Neural cell (in vitro differentiated cells): ENCODE results near the gene SH3RF3. TPM values are rescaled to one million over a fixed set of nuclear protein-coding genes. Genes with fewer than 3 reads are reported as not detected.

Experiments used
- H2AFZ ChIP-seq: fragments of 200-600, 300-800 bp; sonication (generic), shearing (Covaris generic); 2 replicates; pipeline ENCODE4 v1.6.0; 2014; ENCODE audit warnings: low read depth, mild to moderate bottlenecking, antibody characterized with exemption, low read length, moderate library complexity
- H3F3A ChIP-seq: fragments of 200-600 bp; shearing (Covaris generic); 2 replicates; pipeline ENCODE4 v1.6.1; 2016; ENCODE audit warnings: mild to moderate bottlenecking, moderate library complexity, mixed read lengths, antibody characterized with exemption, low read length; ENCODE audit not compliant: insufficient read depth, poor library complexity, severe bottlenecking
- H3K27ac ChIP-seq: fragments of 200-600, 300-800 bp; sonication (generic), shearing (Covaris generic); 2 replicates; pipeline ENCODE4 v1.5.1; 2014; ENCODE audit warnings: mild to moderate bottlenecking, low read length, moderate library complexity
- H3K27me3 ChIP-seq: fragments of 300-800, 200-600 bp; sonication (generic), shearing (Covaris generic); 2 replicates; pipeline ENCODE4 v1.6.0; 2014; ENCODE audit warnings: mild to moderate bottlenecking, low read depth, low read length, moderate library complexity; ENCODE audit not compliant: insufficient read depth
- H3K36me3 ChIP-seq: fragments of 300-800, 200-600 bp; sonication (generic), shearing (Covaris generic); 2 replicates; pipeline ENCODE4 v1.5.1; 2014; ENCODE audit warnings: mild to moderate bottlenecking, antibody characterized with exemption, low read length, moderate library complexity; ENCODE audit not compliant: insufficient read depth
- H3K4me2 ChIP-seq: fragments of 300-800, 200-600 bp; sonication (generic), shearing (Covaris generic); 2 replicates; pipeline ENCODE4 v1.6.0; 2014; ENCODE audit warnings: mild to moderate bottlenecking, low read length
- H3K4me3 ChIP-seq: fragments of 300-800, 200-600 bp; sonication (generic), shearing (Covaris generic); 2 replicates; pipeline ENCODE4 v1.5.1; 2014; ENCODE audit warnings: mild to moderate bottlenecking, low read length, moderate library complexity
- H3K79me2 ChIP-seq: fragments of 200-600 bp; shearing (Covaris generic); replicated peaks from 2 replicates; pipeline ENCODE4 v1.6.0; 2014; ENCODE audit warnings: mild to moderate bottlenecking, low read length, moderate library complexity; ENCODE audit not compliant: insufficient read depth
- H3K9ac ChIP-seq: fragments of 300-800, 200-600 bp; sonication (generic), shearing (Covaris generic); 2 replicates; pipeline ENCODE4 v1.6.1; 2016; ENCODE audit warnings: mild to moderate bottlenecking, low read length, mixed read lengths
- H3K9me2 ChIP-seq: fragments of 200-600 bp; shearing (Covaris generic); 2 replicates; pipeline ENCODE4 v1.6.1; 2016; ENCODE audit warnings: mild to moderate bottlenecking, low read length, mixed read lengths; ENCODE audit not compliant: insufficient read depth
- H3K9me3 ChIP-seq: fragments of 200-600, 300-800 bp; sonication (generic), shearing (Covaris generic); 2 replicates; pipeline ENCODE4 v1.6.1; 2016; ENCODE audit warnings: mild to moderate bottlenecking, mixed run types, low read length, moderate library complexity, mixed read lengths
- H4K20me1 ChIP-seq: fragments of 200-600 bp; shearing (Covaris generic); 2 replicates; pipeline ENCODE4 v1.6.1; 2016; ENCODE audit warnings: mild to moderate bottlenecking, mixed run types; ENCODE audit not compliant: insufficient read depth
- CTCF ChIP-seq: fragments of 450-650 bp; IDR thresholded peaks from 2 replicates; pipeline ENCODE4 v1.5.1; 2014; ENCODE audit warnings: antibody characterized with exemption, mild to moderate bottlenecking, moderate library complexity; ENCODE audit not compliant: poor library complexity, severe bottlenecking
- EP300 ChIP-seq: fragments of 450-650 bp; conservative IDR thresholded peaks from 2 replicates; pipeline ENCODE4 v1.6.1; 2014; ENCODE audit warnings: antibody characterized with exemption, mild to moderate bottlenecking, moderate library complexity; ENCODE audit not compliant: poor library complexity, severe bottlenecking
- EZH2 ChIP-seq: fragments of 200-600, 300-800 bp; shearing (Covaris generic), sonication (generic); IDR thresholded peaks from 2 replicates; pipeline ENCODE4 v1.6.1; 2014; ENCODE audit warnings: antibody characterized with exemption, low read length, borderline replicate concordance, mild to moderate bottlenecking; ENCODE audit not compliant: insufficient read depth, poor library complexity, severe bottlenecking
- MXI1 ChIP-seq: fragments of 450-650 bp; conservative IDR thresholded peaks from 2 replicates; pipeline ENCODE4 v1.6.1; 2014; ENCODE audit warnings: antibody characterized with exemption, mild to moderate bottlenecking; ENCODE audit not compliant: poor library complexity, severe bottlenecking
- POLR2AphosphoS5 ChIP-seq: IDR thresholded peaks from 2 replicates; pipeline ENCODE4 v1.6.1; 2012
- RAD21 ChIP-seq: fragments of 450-650 bp; conservative IDR thresholded peaks from 2 replicates; pipeline ENCODE4 v1.6.1; 2014; ENCODE audit warnings: antibody characterized with exemption, mild to moderate bottlenecking, moderate library complexity
- REST ChIP-seq: IDR thresholded peaks from 2 replicates; pipeline ENCODE4 v1.6.1; 2012; ENCODE audit warnings: borderline replicate concordance
- SMC3 ChIP-seq: fragments of 450-650 bp; conservative IDR thresholded peaks from 2 replicates; pipeline ENCODE4 v1.6.1; 2014; ENCODE audit warnings: antibody characterized with exemption, mild to moderate bottlenecking, moderate library complexity; ENCODE audit not compliant: poor library complexity
- TAF1 ChIP-seq: IDR thresholded peaks from 2 replicates; pipeline ENCODE4 v1.6.1; 2012; ENCODE audit warnings: low read depth
- polyA plus RNA-seq: library from polyadenylated mRNA; depleted of rRNA; stranded (reverse); fragments of >200 nt; gene quantifications from 2 replicates; pipeline ENCODE4 v1.2.3, GENCODE V29; 2014

Gene SH3RF3
- polyA plus RNA-seq, 1 donor from 2014 or later = 0.53 TPM

- TF ChIP-seq CTCF = no peak
- TF ChIP-seq POLR2AphosphoS5 = no peak
- TF ChIP-seq EZH2 = no peak
- TF ChIP-seq EP300 = no peak
- TF ChIP-seq MXI1 = no peak
- TF ChIP-seq REST = no peak
- TF ChIP-seq TAF1 = no peak
- no peak for TF ChIP-seq SMC3
- no peak for TF ChIP-seq RAD21
- no peaks in the 10 kb centered on the region for H3K79me2 ChIP-seq
- no peak overlapping the region for H3K27ac ChIP-seq
- H2AFZ ChIP-seq = no peak overlapping the region
- no peaks in the 10 kb centered on the region for H3K27me3 ChIP-seq
- H3F3A ChIP-seq = no peaks in the 10 kb centered on the region
- no peak overlapping the region for H3K4me3 ChIP-seq
- no peaks in the 10 kb centered on the region for H3K36me3 ChIP-seq
- no peaks in the 10 kb centered on the region for H4K20me1 ChIP-seq
- H3K4me2 ChIP-seq = no peak overlapping the region
- no peaks in the 10 kb centered on the region for H3K9me3 ChIP-seq
- no peaks in the 10 kb centered on the region for H3K9me2 ChIP-seq
- H3K9ac ChIP-seq = no peak overlapping the region
These were observed 115.2 kb downstream of the SH3RF3 start for GRCh38 chr2:109244304-109244582.

- Histone ChIP-seq H3K27ac (no peak overlapping the region), H3K4me2 (no peak overlapping the region), H3K36me3 (no peaks in the 10 kb centered on the region), H3K27me3 (no peaks in the 10 kb centered on the region), H3F3A (no peaks in the 10 kb centered on the region), H3K9me2 (no peaks in the 10 kb centered on the region), H2AFZ (no peak overlapping the region), H3K9ac (no peak overlapping the region), H4K20me1 (no peaks in the 10 kb centered on the region), H3K79me2 (no peaks in the 10 kb centered on the region), H3K9me3 (no peaks in the 10 kb centered on the region), H3K4me3 (no peak overlapping the region)
- TF ChIP-seq EP300 (no peak), SMC3 (no peak), RAD21 (no peak), CTCF (no peak), REST (no peak), POLR2AphosphoS5 (no peak), EZH2 (no peak), MXI1 (no peak), TAF1 (no peak)
These were observed 115.9 kb downstream of the SH3RF3 start for GRCh38 chr2:109244750-109245382.
